GM21723 (cell line): ENCODE results near the gene PNPLA7.
"Not testable (repeated sequence)": the region's sequence is repeated elsewhere in the genome, so short reads cannot be mapped to it uniquely, and the experiment has no call there.

Experiments
- ATAC-seq: cut with Tn5 transposase; IDR thresholded peaks from one replicate; pipeline ENCODE4 v1.9.1; 2021; ENCODE audit warnings: mild to moderate bottlenecking, moderate library complexity; ENCODE audit not compliant: unreplicated experiment

PNPLA7 gene

GRCh38 chr9:137452761-137453642 is 97.2 kb downstream of the PNPLA7 start:
- ATAC-seq = no peak

- no peak for ATAC-seq
Observed at GRCh38 chr9:137452006-137452760, 98.0 kb downstream of the PNPLA7 start.

- ATAC-seq = not testable (repeated sequence)
Observed at GRCh38 chr9:137451264-137452005, 98.8 kb downstream of the PNPLA7 start.

- not testable (repeated sequence) for ATAC-seq
Observed at GRCh38 chr9:137450539-137451222, 99.5 kb downstream of the PNPLA7 start.

- ATAC-seq = no peak
Observed at GRCh38 chr9:137449931-137450538, 100.2 kb downstream of the PNPLA7 start.

- ATAC-seq = no peak
Observed at GRCh38 chr9:137449081-137449844, 100.9 kb downstream of the PNPLA7 start.

- ATAC-seq = no peak
Observed at GRCh38 chr9:137448602-137448962, 101.6 kb downstream of the PNPLA7 start.

GRCh38 chr9:137447722-137448601 is 102.2 kb downstream of the PNPLA7 start:
- no peak for ATAC-seq

- no peak for ATAC-seq
Observed at GRCh38 chr9:137446851-137447471, 103.2 kb downstream of the PNPLA7 start.

GRCh38 chr9:137445930-137446431 is 104.2 kb downstream of the PNPLA7 start:
- ATAC-seq = no peak

- ATAC-seq = peak; percentile 78
Observed at GRCh38 chr9:137445275-137445807, 104.9 kb downstream of the PNPLA7 start.

GRCh38 chr9:137444106-137444790 is 106.0 kb downstream of the PNPLA7 start:
- no peak for ATAC-seq

- ATAC-seq = no peak
Observed at GRCh38 chr9:137441935-137442321, 108.3 kb downstream of the PNPLA7 start.

GRCh38 chr9:137441289-137441934 is 108.8 kb downstream of the PNPLA7 start, which contains the start of gene ENTPD8:
Gene ENTPD8, minus strand, starts transcription at chr9:137441357. Its CDS starts 3,072 bp downstream, at chr9:137438285.
- no peak for ATAC-seq

GRCh38 chr9:137439158-137439714 is 111.0 kb downstream of the PNPLA7 start:
- ATAC-seq = no peak

GRCh38 chr9:137438591-137439157 is 111.5 kb downstream of the PNPLA7 start:
- no peak for ATAC-seq
